ENCODE results near the gene PERM1. TPM values are rescaled to one million over a fixed set of nuclear protein-coding genes. Genes with fewer than 3 reads are reported as not detected.

The PERM1 gene
- total RNA-seq, 4 donors from 2014 or later, result 0.22 TPM; not detected in 3

DNA sequence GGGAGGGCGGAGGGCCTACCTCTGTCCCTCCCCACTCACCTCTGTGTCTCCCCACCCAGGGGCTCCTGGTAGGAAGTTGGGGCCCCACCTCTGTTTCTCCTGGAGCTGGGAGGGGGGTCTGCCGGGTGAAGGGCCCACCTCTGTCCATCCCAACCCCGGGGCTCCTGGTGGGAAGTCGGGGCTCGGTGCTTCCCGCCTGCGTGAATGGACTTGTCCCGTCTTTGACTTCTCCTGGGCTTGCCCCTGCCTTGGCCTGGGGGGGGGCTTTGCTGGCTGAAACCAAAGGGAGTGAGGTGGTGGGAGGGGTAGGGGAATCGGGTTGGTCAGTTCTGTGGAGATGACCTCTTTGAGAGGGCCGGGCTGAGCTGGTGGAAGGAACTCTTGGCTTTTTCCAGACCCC, 43.8 kb upstream of the PERM1 start:
- H3K4me1 ChIP-seq, result peaks cover 33 to 46% of the 10 kb centered on the region in 2 donors
- H3K9me3 ChIP-seq, result no peaks in the 10 kb centered on the region
- no peak for DNase-seq
- no peaks in the 10 kb centered on the region for H3K36me3 ChIP-seq
- WGBS, 2 donors, result 82 to 91% methylated on average over 8 to 9 of the region's 10 CpGs
- H3K27me3 ChIP-seq, result no peaks in the 10 kb centered on the region
- H3K27ac ChIP-seq, result peak overlapping the region in 1 of 3 donors; percentile 91
- H3K4me3 ChIP-seq (replicated peaks in 1 of 3), result no peak overlapping the region
- intact Hi-C loops (cut with DNase I), result no loop called here
- TF ChIP-seq, protein P1, sequence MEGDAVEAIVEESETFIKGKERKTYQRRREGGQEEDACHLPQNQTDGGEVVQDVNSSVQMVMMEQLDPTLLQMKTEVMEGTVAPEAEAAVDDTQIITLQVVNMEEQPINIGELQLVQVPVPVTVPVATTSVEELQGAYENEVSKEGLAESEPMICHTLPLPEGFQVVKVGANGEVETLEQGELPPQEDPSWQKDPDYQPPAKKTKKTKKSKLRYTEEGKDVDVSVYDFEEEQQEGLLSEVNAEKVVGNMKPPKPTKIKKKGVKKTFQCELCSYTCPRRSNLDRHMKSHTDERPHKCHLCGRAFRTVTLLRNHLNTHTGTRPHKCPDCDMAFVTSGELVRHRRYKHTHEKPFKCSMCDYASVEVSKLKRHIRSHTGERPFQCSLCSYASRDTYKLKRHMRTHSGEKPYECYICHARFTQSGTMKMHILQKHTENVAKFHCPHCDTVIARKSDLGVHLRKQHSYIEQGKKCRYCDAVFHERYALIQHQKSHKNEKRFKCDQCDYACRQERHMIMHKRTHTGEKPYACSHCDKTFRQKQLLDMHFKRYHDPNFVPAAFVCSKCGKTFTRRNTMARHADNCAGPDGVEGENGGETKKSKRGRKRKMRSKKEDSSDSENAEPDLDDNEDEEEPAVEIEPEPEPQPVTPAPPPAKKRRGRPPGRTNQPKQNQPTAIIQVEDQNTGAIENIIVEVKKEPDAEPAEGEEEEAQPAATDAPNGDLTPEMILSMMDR (IDR thresholded peaks at IDR 0.05), result no peak
- TF ChIP-seq POLR2A (IDR thresholded peaks at IDR 0.05), result no peak

DNA sequence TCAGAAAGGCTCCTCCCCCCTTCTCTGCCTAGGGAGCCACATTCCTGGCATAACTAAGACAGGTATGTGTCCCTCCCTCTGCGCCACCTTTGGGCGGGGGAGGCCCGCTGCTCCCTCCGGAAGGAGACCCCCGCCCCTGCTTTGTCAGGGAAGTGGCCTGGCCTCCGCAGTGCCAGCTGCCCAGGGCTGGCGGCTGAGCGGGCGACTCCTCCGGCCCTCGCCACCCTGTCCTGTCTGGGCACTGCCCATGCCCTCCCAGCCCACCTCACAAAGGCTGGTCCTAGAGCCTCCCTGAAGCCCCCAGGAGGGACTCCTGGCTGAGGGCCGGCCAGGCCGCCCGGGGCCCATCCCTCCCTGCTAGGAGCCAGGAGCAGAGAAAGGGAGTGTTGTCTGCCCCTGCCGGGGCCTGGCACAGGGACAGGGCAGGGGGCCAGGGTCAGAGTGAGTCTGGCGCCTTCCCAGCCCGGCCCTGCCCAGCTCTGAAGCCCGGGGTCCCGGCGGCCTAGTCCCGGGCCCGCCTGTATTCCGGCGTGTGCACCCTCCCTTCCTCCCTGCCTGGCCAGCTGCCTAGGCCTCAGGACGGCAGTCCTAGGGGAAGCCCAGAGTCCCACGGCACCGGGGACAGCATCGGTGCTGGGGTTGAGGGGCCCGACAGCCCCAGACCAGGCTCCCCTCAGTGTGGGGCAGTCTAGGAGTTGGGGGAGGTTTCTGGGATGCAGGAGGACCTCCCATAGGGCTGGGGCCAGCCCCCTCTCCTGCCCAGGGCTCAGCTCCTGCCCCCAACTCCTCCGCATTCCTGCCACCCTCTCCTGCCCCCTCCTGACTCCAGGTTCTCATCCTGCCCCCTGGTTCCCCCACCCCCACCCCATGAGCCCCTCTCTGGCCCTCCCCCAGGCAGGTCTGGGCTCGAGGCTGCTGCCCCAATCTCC, 43.1 kb upstream of the PERM1 start:
- peak overlapping the region in 1 of 3 donors; percentile 41 for H3K4me3 ChIP-seq (replicated peaks in 1 of 3)
- DNase-seq, result peak; percentile 94 to 95

DNA sequence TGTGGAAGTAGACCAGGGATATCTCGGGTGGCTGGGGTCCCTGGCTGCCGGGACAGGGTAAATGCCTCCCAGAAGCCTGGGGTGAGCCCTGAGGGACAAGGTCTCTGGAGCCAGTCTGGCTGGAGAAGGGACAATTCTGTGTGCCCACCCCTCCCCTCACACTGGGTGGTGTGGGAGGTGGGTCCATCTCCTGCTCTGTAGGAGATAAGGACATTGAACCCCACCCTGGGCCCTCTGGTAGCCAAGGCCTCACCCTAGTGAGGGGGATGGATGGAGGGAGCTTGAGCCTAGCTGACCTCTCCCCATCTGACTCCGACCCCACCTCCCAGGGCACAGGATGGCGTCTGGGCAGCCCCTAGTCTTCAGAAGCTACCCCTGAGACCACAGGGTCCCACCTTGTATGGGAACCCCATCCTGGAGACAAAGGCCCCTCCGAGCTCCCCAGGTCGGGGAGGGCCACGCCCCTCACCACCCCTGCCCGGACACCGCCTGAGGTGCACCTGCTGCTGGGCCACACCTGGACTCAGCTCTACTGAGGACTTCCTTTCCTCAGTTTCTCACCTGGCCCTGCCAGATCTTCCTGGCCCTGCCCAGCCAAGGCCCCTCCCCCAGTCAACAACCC, 42.4 kb upstream of the PERM1 start:
- WGBS, 2 donors, result 76 to 95% methylated on average over 7 to 9 of the region's 9 CpGs
- Histone ChIP-seq H3K27me3 (no peaks in the 10 kb centered on the region), H3K27ac (peak overlapping the region; percentile 66 to 91 (median 84)), H3K4me1 (peaks cover 33 to 47% of the 10 kb centered on the region in 2 donors), H3K9me3 (no peaks in the 10 kb centered on the region), H3K36me3 (no peaks in the 10 kb centered on the region), H3K4me3 (replicated peaks in 1 of 3) (no peak overlapping the region)
- intact Hi-C loops (cut with DNase I), result no loop called here
- TF ChIP-seq POLR2A (IDR thresholded peaks at IDR 0.05), result no peak
- TF ChIP-seq, protein P1 (IDR thresholded peaks at IDR 0.05), result no peak
- DNase-seq, result no peak

More for the DNA sequence above, 43.1 kb upstream of the PERM1 start:
- no peaks in the 10 kb centered on the region for H3K9me3 ChIP-seq
- peaks cover 33 to 47% of the 10 kb centered on the region in 2 donors for H3K4me1 ChIP-seq
- no peaks in the 10 kb centered on the region for H3K27me3 ChIP-seq
- WGBS, 2 donors, result 14 to 38% methylated on average over 8 to 12 of the region's 31 CpGs
- intact Hi-C loops (cut with DNase I), result no loop called here
- TF ChIP-seq, protein P1 (IDR thresholded peaks at IDR 0.05), result peak in 1 of 6 experiments; percentile 3
- peak; percentile 61 to 71 for TF ChIP-seq POLR2A (IDR thresholded peaks at IDR 0.05)
- no peaks in the 10 kb centered on the region for H3K36me3 ChIP-seq
- H3K27ac ChIP-seq, result peak overlapping the region; percentile 66 to 91 (median 84)

DNA sequence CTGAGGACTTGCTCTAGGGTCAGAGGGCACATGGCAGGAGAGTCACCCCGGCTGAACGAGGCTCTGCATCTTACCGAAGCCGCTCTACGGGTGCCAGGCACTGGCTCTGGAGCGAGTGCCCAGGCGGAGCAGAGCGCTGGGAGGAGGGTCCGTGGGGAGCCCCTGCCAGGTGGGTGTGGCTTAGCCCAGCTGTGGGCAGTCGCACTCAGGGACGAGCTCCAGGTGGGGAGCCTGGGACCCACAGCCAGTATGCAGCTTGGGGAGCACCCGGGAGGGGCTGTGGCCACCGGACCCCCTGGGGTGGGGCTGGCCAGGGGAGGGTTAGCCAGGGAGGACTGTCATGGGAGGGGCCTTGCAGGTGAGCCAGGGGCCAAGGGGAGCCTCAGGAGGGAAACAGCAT, 41.8 kb upstream of the PERM1 start:
- Histone ChIP-seq H3K4me1 (peaks cover 33 to 47% of the 10 kb centered on the region in 2 donors), H3K27ac (peak overlapping the region; percentile 66 to 91 (median 84)), H3K9me3 (no peaks in the 10 kb centered on the region), H3K36me3 (no peaks in the 10 kb centered on the region), H3K4me3 (replicated peaks in 1 of 3) (no peak overlapping the region), H3K27me3 (no peaks in the 10 kb centered on the region)
- 67 to 79% methylated on average over 6 to 13 of the region's 13 CpGs for WGBS, 2 donors
- TF ChIP-seq, protein P1 (IDR thresholded peaks at IDR 0.05), result no peak
- no peak for TF ChIP-seq POLR2A (IDR thresholded peaks at IDR 0.05)
- intact Hi-C loops (cut with DNase I), result no loop called here
- peak; percentile 70 to 71 for DNase-seq

Measured in thyroid gland (tissue), 4 donors.